Progenitor cell of endocrine pancreas (in vitro differentiated cells): ENCODE measurements around the gene TAF4. TPM values are rescaled to one million over a fixed set of nuclear protein-coding genes. Genes with fewer than 3 reads are reported as not detected.

Experiments
- DNase-seq: peaks from one replicate; pipeline ENCODE4 v3.0.0; 2021; ENCODE audit warnings: low spot score; ENCODE audit not compliant: unreplicated experiment
- H3K27ac Mint-ChIP-seq: 2 replicates; pipeline ENCODE4 v1.8.0; 2021; ENCODE audit warnings: mild to moderate bottlenecking, moderate library complexity, mixed read lengths
- H3K27me3 Mint-ChIP-seq: 2 replicates; pipeline ENCODE4 v1.8.0; 2021; ENCODE audit warnings: mixed read lengths
- H3K36me3 Mint-ChIP-seq: 2 replicates; pipeline ENCODE4 v1.8.0; 2022; ENCODE audit warnings: mixed read lengths; ENCODE audit not compliant: insufficient read depth
- H3K4me1 Mint-ChIP-seq: 2 replicates; pipeline ENCODE4 v1.8.0; 2021; ENCODE audit warnings: low read depth, mixed read lengths
- H3K4me3 Mint-ChIP-seq: 2 replicates; pipeline ENCODE4 v1.8.0; 2021; ENCODE audit warnings: low read depth, mild to moderate bottlenecking, moderate library complexity, mixed read lengths
- H3K9me3 Mint-ChIP-seq: 2 replicates; pipeline ENCODE4 v1.8.0; 2021; ENCODE audit warnings: low read depth, mixed read lengths
- total RNA-seq: library from RNA; stranded (reverse); gene quantifications from 2 replicates; pipeline ENCODE4 v1.2.1, GENCODE V29; 2021
- TF ChIP-seq, protein P1 (sequence below): fragments of 200-600 bp; sonication (generic); IDR thresholded peaks from one replicate; pipeline ENCODE4 v1.5.0; 2021; ENCODE audit warnings: antibody characterized with exemption, mild to moderate bottlenecking; ENCODE audit not compliant: unreplicated experiment

The TAF4 gene
- total RNA-seq, 1 donor from 2014 or later = 34.7 TPM

DNA sequence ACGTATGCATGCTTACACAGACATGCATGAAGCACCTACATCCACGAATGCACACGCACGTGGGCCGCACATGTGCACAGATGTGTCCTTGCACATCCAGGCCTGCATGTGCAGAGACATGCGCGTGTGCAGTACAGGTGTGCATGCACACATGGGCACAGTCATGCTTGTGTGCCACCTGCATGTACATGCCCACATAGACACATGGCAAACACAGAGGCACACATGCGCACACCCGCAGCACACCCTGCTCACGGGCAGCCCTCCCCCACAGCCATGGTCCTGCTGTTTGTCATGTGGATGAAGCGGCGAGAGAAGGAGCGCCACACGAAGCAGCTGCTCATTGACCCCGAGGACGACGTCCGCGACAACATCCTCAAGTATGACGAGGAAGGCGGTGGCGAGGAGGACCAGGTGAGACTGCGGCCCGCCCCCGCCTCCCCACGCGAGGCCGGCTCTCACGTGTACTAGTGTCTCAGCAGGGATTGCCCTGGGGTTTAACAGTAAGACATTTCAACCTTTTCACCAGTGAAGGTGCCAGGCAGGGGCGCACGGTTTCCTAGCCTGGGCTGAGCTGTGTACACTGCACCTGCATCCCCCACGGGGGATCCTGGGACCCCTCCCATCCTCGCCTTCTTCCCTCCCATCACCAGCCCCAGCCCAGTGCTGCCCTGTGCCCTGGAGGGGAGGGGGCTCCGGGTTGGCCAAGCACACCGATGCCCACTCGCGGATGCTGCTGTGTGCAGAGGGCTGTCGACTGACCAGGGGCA lies 132.8 kb downstream of the TAF4 start:
- no peaks in the 10 kb centered on the region for H3K4me1 Mint-ChIP-seq
- H3K4me3 Mint-ChIP-seq = no peak overlapping the region
- no peaks in the 10 kb centered on the region for H3K36me3 Mint-ChIP-seq
- H3K9me3 Mint-ChIP-seq = no peaks in the 10 kb centered on the region
- TF ChIP-seq, protein P1, sequence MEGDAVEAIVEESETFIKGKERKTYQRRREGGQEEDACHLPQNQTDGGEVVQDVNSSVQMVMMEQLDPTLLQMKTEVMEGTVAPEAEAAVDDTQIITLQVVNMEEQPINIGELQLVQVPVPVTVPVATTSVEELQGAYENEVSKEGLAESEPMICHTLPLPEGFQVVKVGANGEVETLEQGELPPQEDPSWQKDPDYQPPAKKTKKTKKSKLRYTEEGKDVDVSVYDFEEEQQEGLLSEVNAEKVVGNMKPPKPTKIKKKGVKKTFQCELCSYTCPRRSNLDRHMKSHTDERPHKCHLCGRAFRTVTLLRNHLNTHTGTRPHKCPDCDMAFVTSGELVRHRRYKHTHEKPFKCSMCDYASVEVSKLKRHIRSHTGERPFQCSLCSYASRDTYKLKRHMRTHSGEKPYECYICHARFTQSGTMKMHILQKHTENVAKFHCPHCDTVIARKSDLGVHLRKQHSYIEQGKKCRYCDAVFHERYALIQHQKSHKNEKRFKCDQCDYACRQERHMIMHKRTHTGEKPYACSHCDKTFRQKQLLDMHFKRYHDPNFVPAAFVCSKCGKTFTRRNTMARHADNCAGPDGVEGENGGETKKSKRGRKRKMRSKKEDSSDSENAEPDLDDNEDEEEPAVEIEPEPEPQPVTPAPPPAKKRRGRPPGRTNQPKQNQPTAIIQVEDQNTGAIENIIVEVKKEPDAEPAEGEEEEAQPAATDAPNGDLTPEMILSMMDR = no peak
- H3K27ac Mint-ChIP-seq = no peak overlapping the region
- no peak for DNase-seq
- peaks cover 4% of the 10 kb centered on the region for H3K27me3 Mint-ChIP-seq

DNA sequence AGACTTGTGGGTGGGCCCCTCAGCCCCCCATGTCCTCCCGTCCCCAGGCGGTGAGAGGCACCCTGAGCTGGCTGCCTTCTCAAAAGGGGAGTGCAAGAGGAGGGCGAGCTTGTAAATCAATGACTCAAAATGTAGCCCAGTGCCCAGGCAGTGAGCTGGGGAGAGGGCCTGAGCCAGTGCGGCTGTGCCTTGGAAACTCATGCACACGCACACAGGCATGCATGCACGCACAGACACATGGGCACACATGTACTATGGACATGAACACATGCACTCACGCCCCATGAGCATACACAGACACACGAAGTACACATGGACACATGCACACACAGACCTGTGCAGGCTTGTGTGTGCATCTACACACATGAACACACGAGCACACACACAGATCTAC lies 133.5 kb downstream of the TAF4 start:
- no peaks in the 10 kb centered on the region for H3K9me3 Mint-ChIP-seq
- no peak overlapping the region for H3K27ac Mint-ChIP-seq
- no peaks in the 10 kb centered on the region for H3K4me1 Mint-ChIP-seq
- TF ChIP-seq, protein P1 = no peak
- no peaks in the 10 kb centered on the region for H3K36me3 Mint-ChIP-seq
- DNase-seq = no peak
- H3K4me3 Mint-ChIP-seq = no peak overlapping the region
- peaks cover 4% of the 10 kb centered on the region for H3K27me3 Mint-ChIP-seq

DNA sequence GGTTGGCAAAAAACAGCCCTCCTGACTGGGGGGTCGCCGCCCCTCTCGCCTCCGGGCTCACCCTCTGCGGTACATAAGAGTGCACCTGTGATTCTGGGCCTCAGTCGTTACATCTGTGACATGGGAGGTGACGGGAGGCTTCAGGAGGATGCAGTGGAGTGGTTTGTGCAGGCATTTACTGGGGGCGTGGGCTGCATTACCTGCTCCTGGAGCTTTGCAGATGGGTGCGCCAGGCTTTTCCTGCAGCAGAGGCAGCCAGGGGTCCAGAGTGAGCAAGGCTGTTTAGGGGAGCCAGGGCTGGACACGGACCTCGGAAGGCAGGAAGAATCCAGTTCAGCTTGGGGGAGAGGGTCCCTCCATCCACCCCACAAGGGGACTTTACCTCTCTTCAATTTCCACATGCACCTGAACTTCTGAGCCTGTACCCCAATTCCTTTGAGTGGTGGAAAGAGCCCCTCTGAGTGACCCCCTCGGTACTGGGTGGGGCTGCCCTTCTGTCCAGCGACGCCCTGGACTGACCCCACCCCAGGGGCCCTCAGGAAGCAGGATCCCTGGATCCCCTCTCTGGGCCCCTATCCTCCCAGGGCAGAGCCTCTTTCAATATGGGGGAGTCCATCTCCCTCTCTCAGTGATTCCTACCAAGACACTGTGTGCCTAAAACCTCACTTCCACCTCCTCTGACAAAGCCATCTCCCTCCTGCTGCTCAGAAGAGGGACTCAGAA lies 134.0 kb downstream of the TAF4 start:
- Mint-ChIP-seq H3K36me3 (no peaks in the 10 kb centered on the region), H3K4me1 (no peaks in the 10 kb centered on the region), H3K27ac (no peak overlapping the region), H3K27me3 (peaks cover 4% of the 10 kb centered on the region), H3K4me3 (no peak overlapping the region), H3K9me3 (no peaks in the 10 kb centered on the region)
- no peak for DNase-seq
- TF ChIP-seq, protein P1 = no peak

DNA sequence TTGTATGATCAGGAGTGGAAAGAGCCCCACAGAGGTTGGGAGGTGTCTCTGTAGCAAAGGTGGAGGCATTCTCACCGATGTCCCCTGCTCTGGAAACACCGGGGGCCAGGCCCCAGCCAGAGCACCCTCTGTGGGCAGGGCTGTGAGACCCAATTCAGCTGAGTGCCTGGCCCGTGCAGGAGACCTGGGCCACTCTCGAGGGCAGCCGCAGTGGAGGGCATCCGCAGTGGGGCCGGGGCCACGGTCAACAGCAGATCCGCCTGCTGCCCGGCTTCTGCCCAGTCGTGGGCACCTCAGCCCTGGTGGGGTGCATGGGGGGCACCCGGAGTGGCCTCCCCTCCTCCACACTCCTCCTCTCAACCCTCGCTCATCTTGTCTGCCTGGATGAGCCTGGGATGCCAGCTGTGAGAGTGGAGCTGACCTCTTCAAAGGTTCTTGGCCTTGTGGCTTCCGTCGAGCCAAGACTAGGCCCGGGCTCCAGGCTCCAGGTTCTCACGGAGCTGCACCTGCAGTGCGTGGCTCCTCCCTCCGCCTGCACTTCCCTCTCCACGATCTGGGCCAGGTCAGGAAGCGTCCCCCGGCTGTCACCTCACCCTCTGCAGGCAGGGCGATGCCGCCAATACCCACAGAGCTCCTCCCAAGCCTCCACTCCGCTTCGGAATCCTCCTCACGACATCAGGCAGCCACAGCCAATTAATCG lies 134.8 kb downstream of the TAF4 start:
- Mint-ChIP-seq H3K27me3 (peaks cover 4% of the 10 kb centered on the region), H3K27ac (no peak overlapping the region), H3K9me3 (no peaks in the 10 kb centered on the region), H3K4me1 (no peaks in the 10 kb centered on the region), H3K36me3 (no peaks in the 10 kb centered on the region), H3K4me3 (no peak overlapping the region)
- TF ChIP-seq, protein P1 = no peak
- DNase-seq = no peak

DNA sequence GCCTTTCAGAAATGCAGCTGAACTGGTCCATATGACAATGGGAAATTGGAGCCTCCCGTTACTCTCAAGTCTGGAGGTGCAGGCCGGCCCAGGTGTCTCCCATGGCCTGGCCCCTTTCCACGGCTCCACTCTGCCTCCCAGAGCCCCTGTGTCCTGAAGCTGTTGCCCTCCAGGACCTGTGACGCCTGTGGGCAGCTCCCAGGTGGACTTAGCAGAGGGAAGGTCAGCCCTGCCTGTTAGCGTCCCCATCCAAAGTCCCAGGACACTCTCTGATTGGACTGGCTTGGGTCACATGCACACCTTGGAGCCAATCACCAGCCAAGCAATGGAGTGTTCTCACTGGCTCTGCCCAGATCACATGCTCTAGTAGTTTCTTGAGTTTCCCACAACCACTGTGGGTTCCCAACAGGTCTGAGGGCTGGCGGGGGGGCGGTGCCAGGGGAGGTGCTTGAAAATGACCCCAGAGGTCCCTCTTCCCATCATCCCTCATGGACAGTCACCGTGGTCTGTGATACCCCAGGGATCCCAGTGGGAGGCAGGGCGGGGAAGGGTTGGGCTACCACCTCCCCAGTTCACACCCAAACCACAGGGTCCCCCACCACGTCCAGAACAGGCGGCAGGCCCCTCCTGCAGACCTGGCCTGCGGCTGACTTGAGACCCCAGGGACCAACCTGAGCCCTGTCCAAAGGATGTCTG lies 135.6 kb downstream of the TAF4 start:
- Mint-ChIP-seq H3K4me3 (no peak overlapping the region), H3K4me1 (no peaks in the 10 kb centered on the region), H3K27me3 (peaks cover 4% of the 10 kb centered on the region), H3K9me3 (no peaks in the 10 kb centered on the region), H3K27ac (no peak overlapping the region), H3K36me3 (no peaks in the 10 kb centered on the region)
- no peak for DNase-seq
- TF ChIP-seq, protein P1 = no peak
